ENCODE results near the gene DBNL.

Gene DBNL

GRCh38 chr7:44050915-44051560 is 6.5 kb downstream of the DBNL start:
- no peak for TF ChIP-seq SNAI2 (CRISPR knock-in tag; IDR thresholded peaks at IDR 0.05)
- no peak for TF ChIP-seq ZFP30 (CRISPR knock-in tag; IDR thresholded peaks at IDR 0.05)
- no peak for TF ChIP-seq ESRRG (CRISPR knock-in tag; IDR thresholded peaks at IDR 0.05)
- no peak for TF ChIP-seq TCF4 (CRISPR knock-in tag; IDR thresholded peaks at IDR 0.05; ENCODE audit: borderline replicate concordance)
- TF ChIP-seq ZFP3 (CRISPR knock-in tag; IDR thresholded peaks at IDR 0.05), result no peak
- TF ChIP-seq, protein P1, sequence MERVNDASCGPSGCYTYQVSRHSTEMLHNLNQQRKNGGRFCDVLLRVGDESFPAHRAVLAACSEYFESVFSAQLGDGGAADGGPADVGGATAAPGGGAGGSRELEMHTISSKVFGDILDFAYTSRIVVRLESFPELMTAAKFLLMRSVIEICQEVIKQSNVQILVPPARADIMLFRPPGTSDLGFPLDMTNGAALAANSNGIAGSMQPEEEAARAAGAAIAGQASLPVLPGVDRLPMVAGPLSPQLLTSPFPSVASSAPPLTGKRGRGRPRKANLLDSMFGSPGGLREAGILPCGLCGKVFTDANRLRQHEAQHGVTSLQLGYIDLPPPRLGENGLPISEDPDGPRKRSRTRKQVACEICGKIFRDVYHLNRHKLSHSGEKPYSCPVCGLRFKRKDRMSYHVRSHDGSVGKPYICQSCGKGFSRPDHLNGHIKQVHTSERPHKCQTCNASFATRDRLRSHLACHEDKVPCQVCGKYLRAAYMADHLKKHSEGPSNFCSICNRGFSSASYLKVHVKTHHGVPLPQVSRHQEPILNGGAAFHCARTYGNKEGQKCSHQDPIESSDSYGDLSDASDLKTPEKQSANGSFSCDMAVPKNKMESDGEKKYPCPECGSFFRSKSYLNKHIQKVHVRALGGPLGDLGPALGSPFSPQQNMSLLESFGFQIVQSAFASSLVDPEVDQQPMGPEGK (CRISPR knock-in tag; IDR thresholded peaks at IDR 0.05; ENCODE audit: borderline replicate concordance), result no peak
- TF ChIP-seq ISL1 (CRISPR knock-in tag; IDR thresholded peaks at IDR 0.05), result no peak
- no peak for TF ChIP-seq PPARA (CRISPR knock-in tag; IDR thresholded peaks at IDR 0.05; ENCODE audit: borderline replicate concordance)
- TF ChIP-seq BACH2 (CRISPR knock-in tag; IDR thresholded peaks at IDR 0.05; ENCODE audit: borderline replicate concordance), result no peak
- TF ChIP-seq OSR1 (CRISPR knock-in tag; IDR thresholded peaks at IDR 0.05), result no peak

DNA sequence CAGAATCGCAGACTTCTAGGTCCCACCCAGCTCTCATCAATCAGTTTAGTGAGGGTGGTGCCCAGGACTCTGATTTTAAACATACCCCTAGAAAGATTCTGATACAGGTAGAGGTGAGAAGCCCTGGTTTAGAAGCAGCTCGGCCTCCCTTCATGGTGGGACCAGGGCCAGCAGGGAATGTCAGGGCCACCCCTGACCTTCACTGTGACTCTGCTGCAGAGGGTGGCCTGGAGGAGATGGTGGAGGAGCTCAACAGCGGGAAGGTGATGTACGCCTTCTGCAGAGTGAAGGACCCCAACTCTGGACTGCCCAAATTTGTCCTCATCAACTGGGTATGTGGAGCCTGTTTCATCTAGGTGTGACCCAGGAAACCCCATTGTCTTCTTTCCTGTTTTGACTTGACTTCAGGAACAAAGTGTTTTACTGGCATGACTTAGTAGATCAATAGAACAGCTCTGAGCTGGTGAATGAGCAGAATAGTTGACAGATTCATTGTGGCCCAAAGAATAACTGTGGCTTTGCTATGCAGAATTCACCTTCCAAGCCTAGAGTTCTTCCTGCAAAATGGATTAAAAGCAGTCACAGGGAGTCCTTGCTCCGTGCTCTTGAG is 7.2 kb downstream of the DBNL start:
- ATAC-seq, result no peak
- no peak for TF ChIP-seq BACH2 (CRISPR knock-in tag; IDR thresholded peaks at IDR 0.05; ENCODE audit: borderline replicate concordance)
- TF ChIP-seq, protein P2, sequence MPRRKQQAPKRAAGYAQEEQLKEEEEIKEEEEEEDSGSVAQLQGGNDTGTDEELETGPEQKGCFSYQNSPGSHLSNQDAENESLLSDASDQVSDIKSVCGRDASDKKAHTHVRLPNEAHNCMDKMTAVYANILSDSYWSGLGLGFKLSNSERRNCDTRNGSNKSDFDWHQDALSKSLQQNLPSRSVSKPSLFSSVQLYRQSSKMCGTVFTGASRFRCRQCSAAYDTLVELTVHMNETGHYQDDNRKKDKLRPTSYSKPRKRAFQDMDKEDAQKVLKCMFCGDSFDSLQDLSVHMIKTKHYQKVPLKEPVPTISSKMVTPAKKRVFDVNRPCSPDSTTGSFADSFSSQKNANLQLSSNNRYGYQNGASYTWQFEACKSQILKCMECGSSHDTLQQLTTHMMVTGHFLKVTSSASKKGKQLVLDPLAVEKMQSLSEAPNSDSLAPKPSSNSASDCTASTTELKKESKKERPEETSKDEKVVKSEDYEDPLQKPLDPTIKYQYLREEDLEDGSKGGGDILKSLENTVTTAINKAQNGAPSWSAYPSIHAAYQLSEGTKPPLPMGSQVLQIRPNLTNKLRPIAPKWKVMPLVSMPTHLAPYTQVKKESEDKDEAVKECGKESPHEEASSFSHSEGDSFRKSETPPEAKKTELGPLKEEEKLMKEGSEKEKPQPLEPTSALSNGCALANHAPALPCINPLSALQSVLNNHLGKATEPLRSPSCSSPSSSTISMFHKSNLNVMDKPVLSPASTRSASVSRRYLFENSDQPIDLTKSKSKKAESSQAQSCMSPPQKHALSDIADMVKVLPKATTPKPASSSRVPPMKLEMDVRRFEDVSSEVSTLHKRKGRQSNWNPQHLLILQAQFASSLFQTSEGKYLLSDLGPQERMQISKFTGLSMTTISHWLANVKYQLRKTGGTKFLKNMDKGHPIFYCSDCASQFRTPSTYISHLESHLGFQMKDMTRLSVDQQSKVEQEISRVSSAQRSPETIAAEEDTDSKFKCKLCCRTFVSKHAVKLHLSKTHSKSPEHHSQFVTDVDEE (CRISPR knock-in tag; IDR thresholded peaks at IDR 0.05), result no peak
- TF ChIP-seq ISL1 (CRISPR knock-in tag; IDR thresholded peaks at IDR 0.05), result no peak
- TF ChIP-seq SNAI2 (CRISPR knock-in tag; IDR thresholded peaks at IDR 0.05), result no peak
- no peak for TF ChIP-seq ZFP30 (CRISPR knock-in tag; IDR thresholded peaks at IDR 0.05)
- no peak for TF ChIP-seq CSDC2 (CRISPR knock-in tag; IDR thresholded peaks at IDR 0.05)
- TF ChIP-seq, protein P1 (CRISPR knock-in tag; IDR thresholded peaks at IDR 0.05; ENCODE audit: borderline replicate concordance), result no peak
- no peak for TF ChIP-seq CREB5 (CRISPR knock-in tag; IDR thresholded peaks at IDR 0.05; ENCODE audit: low read depth)
- no peak for TF ChIP-seq OSR1 (CRISPR knock-in tag; IDR thresholded peaks at IDR 0.05)
- TF ChIP-seq RARB (CRISPR knock-in tag; IDR thresholded peaks at IDR 0.05), result no peak

More at GRCh38 chr7:44050915-44051560, 6.5 kb downstream of the DBNL start:
- no peak for ATAC-seq

- peak; percentile 30; the same call in 2 of the 3 replicates for ATAC-seq
- TF ChIP-seq RARB (CRISPR knock-in tag; IDR thresholded peaks at IDR 0.05) (no peak), TOX (CRISPR knock-in tag; IDR thresholded peaks at IDR 0.05; ENCODE audit: borderline replicate concordance) (no peak), ZNF8 (CRISPR knock-in tag; IDR thresholded peaks at IDR 0.05) (no peak), ISL1 (CRISPR knock-in tag; IDR thresholded peaks at IDR 0.05) (no peak), ZNF565 (CRISPR knock-in tag; conservative IDR thresholded peaks at IDR 0.05; ENCODE audit: low read depth) (no peak), CSRNP3 (CRISPR knock-in tag; IDR thresholded peaks at IDR 0.05) (no peak), PPARA (CRISPR knock-in tag; IDR thresholded peaks at IDR 0.05; ENCODE audit: borderline replicate concordance) (no peak), ARNTL (CRISPR knock-in tag; IDR thresholded peaks at IDR 0.05; ENCODE audit: borderline replicate concordance, low read depth) (no peak), OSR1 (CRISPR knock-in tag; IDR thresholded peaks at IDR 0.05) (no peak), CREB5 (CRISPR knock-in tag; IDR thresholded peaks at IDR 0.05; ENCODE audit: low read depth) (no peak), ZFP30 (CRISPR knock-in tag; IDR thresholded peaks at IDR 0.05) (no peak), SNAI2 (CRISPR knock-in tag; IDR thresholded peaks at IDR 0.05) (no peak)
- TF ChIP-seq, protein P1 (CRISPR knock-in tag; IDR thresholded peaks at IDR 0.05; ENCODE audit: borderline replicate concordance), result no peak
Observed at GRCh38 chr7:44052771-44053365, 8.4 kb downstream of the DBNL start.
